ENCODE measurements around the gene TRDMT1.

GRCh38 chr10:17208476-17208875 lies 7.0 kb upstream of the TRDMT1 start:
- TF ChIP-seq POLR2A (IDR thresholded peaks at IDR 0.05) (no peak), CTCF (IDR thresholded peaks at IDR 0.05) (no peak), POLR2AphosphoS5 (IDR thresholded peaks at IDR 0.05) (no peak)

All from breast epithelium (tissue), 3 donors.